Measurements from ENCODE around the gene MAST4. TPM values are rescaled to one million over a fixed set of nuclear protein-coding genes. Genes with fewer than 3 reads are reported as not detected.
"Not testable (repeated sequence)": the region's sequence is repeated elsewhere in the genome, so short reads cannot be mapped to it uniquely, and the experiment has no call there.

MAST4 gene
- polyA plus RNA-seq, 2 of the 4 experiments (the other 2 are of a cell fraction) = 1.2 to 5.8 TPM

DNA sequence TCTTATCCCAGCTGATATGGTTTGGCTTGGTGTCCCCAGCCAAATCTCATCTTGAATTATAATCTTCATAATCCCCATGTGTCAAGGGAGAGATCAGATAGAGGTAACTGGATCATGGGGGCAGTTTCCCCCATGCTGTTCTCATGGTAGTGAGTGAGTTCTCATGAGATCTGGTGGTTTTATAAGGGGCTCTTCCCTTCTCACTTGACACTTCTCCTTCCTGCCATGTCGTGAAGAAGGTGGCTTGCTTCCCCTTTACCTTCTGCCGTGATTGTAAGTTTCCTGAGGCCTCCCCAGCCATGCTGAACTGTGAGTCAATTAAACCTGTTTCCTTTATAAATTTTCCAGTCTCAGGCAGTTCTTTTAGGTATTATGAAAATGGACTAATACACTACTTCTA lies 226.7 kb downstream of the MAST4 start:
- DNase-seq (ENCODE audit: low read depth in 1 of 2, low spot score in 1 of 2); H3K4me1 ChIP-seq; ATAC-seq; POLR2A ChIA-PET; H3K4me2 ChIP-seq; H3K27ac ChIP-seq; H3K9me3 ChIP-seq; FAIRE-seq; H3K4me3 ChIP-seq: not testable (repeated sequence)
- 78% methylated on average over 2 of the region's 2 CpGs for WGBS (ENCODE audit: missing lambda C conversion rate)
- CTCF ChIA-PET = interaction anchor here (0.6 to 3.8 kb wide), 6 partner anchors 9 to 386 kb away, joined by 5 to 13 read pairs (median 8); no protein-coding TSS in a partner anchor

DNA sequence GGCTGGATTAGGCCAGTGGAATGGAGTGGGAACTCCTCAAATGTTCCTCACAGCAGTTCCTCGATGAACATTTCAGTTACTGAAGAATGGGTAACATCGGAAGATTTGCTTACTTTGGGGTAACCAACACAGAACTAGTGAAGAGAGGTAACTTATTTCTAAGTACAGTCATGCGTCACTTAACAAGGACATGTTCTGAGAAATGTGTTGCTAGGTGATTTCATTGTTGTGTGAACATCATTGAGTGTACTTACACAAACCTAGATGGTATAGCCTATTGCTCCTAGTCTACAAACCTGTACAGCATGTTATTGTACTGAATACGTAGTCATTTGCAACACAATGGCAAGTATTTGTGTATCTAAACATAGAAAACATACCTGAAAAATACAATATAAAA lies 228.3 kb downstream of the MAST4 start:
- no peak for ATAC-seq
- WGBS (ENCODE audit: missing lambda C conversion rate) = 78% methylated on average over 4 of the region's 4 CpGs

DNA sequence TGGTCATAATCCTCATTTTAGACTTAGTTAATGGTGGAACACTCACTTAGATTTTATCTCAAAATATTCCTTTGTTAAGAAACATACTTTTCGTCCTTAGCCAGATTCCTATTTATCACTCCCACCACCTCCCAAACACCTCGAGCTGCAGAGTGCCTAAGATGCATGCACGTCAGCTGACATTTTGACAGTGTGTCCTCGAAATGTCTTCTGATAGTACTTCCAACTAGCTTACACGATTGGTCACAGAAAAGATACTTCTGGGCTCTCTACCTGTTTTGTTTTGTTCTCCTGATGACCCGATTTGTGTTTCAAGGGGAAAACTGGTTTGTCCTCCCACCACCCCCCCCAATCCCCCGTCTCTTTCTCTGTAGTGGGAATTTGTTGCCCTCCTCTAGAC lies 230.1 kb downstream of the MAST4 start:
- 73% methylated on average over 7 of the region's 7 CpGs for WGBS (ENCODE audit: missing lambda C conversion rate)
- Histone ChIP-seq H3K9me3 (no peaks in the 10 kb centered on the region), H3K27ac (no peak overlapping the region), H3K4me1 (peaks cover 18% of the 10 kb centered on the region), H3K4me3 (no peak overlapping the region), H3K4me2 (no peak overlapping the region)
- no peak for TF ChIP-seq HEYL (CRISPR knock-in tag; IDR thresholded peaks at IDR 0.05)
- no peak for TF ChIP-seq ZFP36 (IDR thresholded peaks at IDR 0.05; ENCODE audit: borderline replicate concordance, partially characterized antibody)
- no peak for TF ChIP-seq CHD2 (IDR thresholded peaks at IDR 0.05; ENCODE audit: low read length, partially characterized antibody)
- TF ChIP-seq HOXA7 (CRISPR knock-in tag; IDR thresholded peaks at IDR 0.05) = no peak
- TF ChIP-seq TFCP2L1 (CRISPR knock-in tag; IDR thresholded peaks at IDR 0.05) = no peak
- TF ChIP-seq CEBPB (IDR thresholded peaks at IDR 0.05) = no peak
- no peak for TF ChIP-seq KDM5A (IDR thresholded peaks at IDR 0.05)
- no peak for TF ChIP-seq MAZ (IDR thresholded peaks at IDR 0.05; ENCODE audit: borderline replicate concordance, low read depth, low read length)
- TF ChIP-seq RNF2 (IDR thresholded peaks at IDR 0.05; ENCODE audit: borderline replicate concordance, low read depth) = no peak
- TF ChIP-seq CBX8 (IDR thresholded peaks at IDR 0.05) = no peak
- TF ChIP-seq PHF8 (IDR thresholded peaks at IDR 0.05; ENCODE audit: borderline replicate concordance, low read depth) = no peak
- no peak for TF ChIP-seq RAD21 (conservative IDR thresholded peaks at IDR 0.05 in 1 of 2, IDR thresholded peaks at IDR 0.05 in 1 of 2)
- TF ChIP-seq JUNB (IDR thresholded peaks at IDR 0.05) = no peak
- TF ChIP-seq TP53 (CRISPR knock-in tag; IDR thresholded peaks at IDR 0.05) = no peak
- TF ChIP-seq, protein P1, sequence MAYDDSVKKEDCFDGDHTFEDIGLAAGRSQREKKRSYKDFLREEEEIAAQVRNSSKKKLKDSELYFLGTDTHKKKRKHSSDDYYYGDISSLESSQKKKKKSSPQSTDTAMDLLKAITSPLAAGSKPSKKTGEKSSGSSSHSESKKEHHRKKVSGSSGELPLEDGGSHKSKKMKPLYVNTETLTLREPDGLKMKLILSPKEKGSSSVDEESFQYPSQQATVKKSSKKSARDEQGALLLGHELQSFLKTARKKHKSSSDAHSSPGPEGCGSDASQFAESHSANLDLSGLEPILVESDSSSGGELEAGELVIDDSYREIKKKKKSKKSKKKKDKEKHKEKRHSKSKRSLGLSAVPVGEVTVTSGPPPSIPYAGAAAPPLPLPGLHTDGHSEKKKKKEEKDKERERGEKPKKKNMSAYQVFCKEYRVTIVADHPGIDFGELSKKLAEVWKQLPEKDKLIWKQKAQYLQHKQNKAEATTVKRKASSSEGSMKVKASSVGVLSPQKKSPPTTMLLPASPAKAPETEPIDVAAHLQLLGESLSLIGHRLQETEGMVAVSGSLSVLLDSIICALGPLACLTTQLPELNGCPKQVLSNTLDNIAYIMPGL (CRISPR knock-in tag; IDR thresholded peaks at IDR 0.05; ENCODE audit: borderline replicate concordance) = no peak
- no peak for TF ChIP-seq EHMT2 (IDR thresholded peaks at IDR 0.05; ENCODE audit: low read depth)
- ChIA-PET POLR2A (no interaction called here), CTCF (interaction anchor here (1.7 to 3.8 kb wide), 2 partner anchors 11 to 17 kb away, joined by 8 to 22 read pairs; no protein-coding TSS in a partner anchor)
- no peak for DNase-seq (ENCODE audit: low read depth in 1 of 2, low spot score in 1 of 2)
- ATAC-seq = no peak
- FAIRE-seq = no peak

More for the DNA sequence above, 228.3 kb downstream of the MAST4 start:
- POLR2A ChIA-PET = no interaction called here
- FAIRE-seq (peak; percentile 79), DNase-seq (ENCODE audit: low read depth in 1 of 2, low spot score in 1 of 2) (no peak)
- H3K4me3 ChIP-seq = no peak overlapping the region
- H3K27ac ChIP-seq = no peak overlapping the region
- H3K4me2 ChIP-seq = no peak overlapping the region
- no peaks in the 10 kb centered on the region for H3K9me3 ChIP-seq
- peaks cover 3% of the 10 kb centered on the region; the same call in 2 of the 3 replicates for H3K4me1 ChIP-seq
- TF ChIP-seq HEYL (CRISPR knock-in tag; IDR thresholded peaks at IDR 0.05) (no peak), SMC3 (IDR thresholded peaks at IDR 0.05) (no peak), SREBF2 (IDR thresholded peaks at IDR 0.05) (no peak)
- TF ChIP-seq, protein P2, sequence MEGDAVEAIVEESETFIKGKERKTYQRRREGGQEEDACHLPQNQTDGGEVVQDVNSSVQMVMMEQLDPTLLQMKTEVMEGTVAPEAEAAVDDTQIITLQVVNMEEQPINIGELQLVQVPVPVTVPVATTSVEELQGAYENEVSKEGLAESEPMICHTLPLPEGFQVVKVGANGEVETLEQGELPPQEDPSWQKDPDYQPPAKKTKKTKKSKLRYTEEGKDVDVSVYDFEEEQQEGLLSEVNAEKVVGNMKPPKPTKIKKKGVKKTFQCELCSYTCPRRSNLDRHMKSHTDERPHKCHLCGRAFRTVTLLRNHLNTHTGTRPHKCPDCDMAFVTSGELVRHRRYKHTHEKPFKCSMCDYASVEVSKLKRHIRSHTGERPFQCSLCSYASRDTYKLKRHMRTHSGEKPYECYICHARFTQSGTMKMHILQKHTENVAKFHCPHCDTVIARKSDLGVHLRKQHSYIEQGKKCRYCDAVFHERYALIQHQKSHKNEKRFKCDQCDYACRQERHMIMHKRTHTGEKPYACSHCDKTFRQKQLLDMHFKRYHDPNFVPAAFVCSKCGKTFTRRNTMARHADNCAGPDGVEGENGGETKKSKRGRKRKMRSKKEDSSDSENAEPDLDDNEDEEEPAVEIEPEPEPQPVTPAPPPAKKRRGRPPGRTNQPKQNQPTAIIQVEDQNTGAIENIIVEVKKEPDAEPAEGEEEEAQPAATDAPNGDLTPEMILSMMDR (IDR thresholded peaks at IDR 0.05) = no peak
- CTCF ChIA-PET = interaction anchor here (0.6 to 3.8 kb wide), 6 partner anchors 11 to 1401 kb away, joined by 3 to 13 read pairs (median 4); no protein-coding TSS in a partner anchor

Measured in A549 (cell line).